ENCODE measurements around the gene AMBP. TPM values are rescaled to one million over a fixed set of nuclear protein-coding genes. Genes with fewer than 3 reads are reported as not detected.
"Not testable (repeated sequence)": the region's sequence is repeated elsewhere in the genome, so short reads cannot be mapped to it uniquely, and the experiment has no call there.

Gene AMBP
- total and polyA plus RNA-seq, 4 donors, result 3,440 to 6,678 (median 4,863) TPM

DNA sequence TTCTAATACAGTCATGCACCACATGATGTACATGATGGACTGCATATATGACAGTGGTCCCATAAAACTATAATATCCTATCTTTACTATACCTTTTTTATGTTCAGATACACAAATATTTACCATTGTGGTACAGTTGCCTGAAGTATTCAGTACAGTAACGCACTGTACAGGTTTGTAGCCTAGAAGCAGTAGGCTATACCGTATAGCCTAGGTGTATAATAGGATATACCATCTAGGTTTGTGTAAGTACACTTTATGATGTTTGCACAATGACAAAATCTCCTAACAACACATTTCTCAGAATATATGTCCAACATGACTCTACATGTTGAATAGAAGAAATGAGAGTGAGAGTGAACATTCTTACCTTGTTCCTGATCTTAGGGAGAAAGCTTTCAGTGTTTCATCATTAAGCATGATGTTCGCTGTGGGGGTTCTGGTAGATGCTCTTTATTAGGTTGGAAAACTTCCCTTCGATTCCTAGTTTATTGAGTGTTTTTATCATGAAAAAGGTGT lies 31.8 kb downstream of the AMBP start:
- no peak for DNase-seq (ENCODE audit: low spot score)
- H3K36me3 ChIP-seq (ENCODE audit: control insufficient read depth in 4 of 4, insufficient read depth in 3 of 4, low read depth in 1 of 4, low read length in 3 of 4), result peaks cover 5 to 27% (median 20%) of the 10 kb centered on the region in 4 donors
- WGBS, result 95% methylated on average over 4 of the region's 4 CpGs

DNA sequence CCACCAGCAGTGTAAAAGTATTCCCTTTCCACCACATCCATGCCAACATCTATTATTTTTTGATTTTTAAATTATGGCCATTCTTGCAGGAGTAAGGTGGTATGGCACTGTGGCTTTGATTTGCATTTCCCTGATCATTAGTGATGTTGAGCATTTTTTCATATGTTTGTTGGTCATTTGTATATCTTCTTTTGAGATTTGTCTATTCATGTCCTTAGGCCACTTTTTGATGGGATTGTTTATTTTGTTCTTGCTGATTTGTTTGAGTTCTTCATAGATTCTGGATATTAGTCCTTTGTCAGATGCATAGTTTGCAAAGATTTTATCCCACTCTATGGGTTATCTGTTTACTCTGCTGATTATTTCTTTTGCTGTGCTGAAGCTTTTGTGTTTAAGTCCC lies 34.4 kb downstream of the AMBP start:
- peaks cover 0 to 23% (median 15%) of the 10 kb centered on the region in 4 donors for H3K36me3 ChIP-seq (ENCODE audit: control insufficient read depth in 4 of 4, insufficient read depth in 3 of 4, low read depth in 1 of 4, low read length in 3 of 4)
- H3K4me3 ChIP-seq (ENCODE audit: low read depth in 1 of 3, low read length in 3 of 3); H3K4me1 ChIP-seq (ENCODE audit: control insufficient read depth in 4 of 4, insufficient read depth in 4 of 4, low read length in 3 of 4); H3K27me3 ChIP-seq (ENCODE audit: control insufficient read depth in 4 of 4, insufficient read depth in 4 of 4, low read length in 3 of 4); H3K9me3 ChIP-seq (ENCODE audit: control insufficient read depth in 4 of 4, low read length in 3 of 4); H3K27ac ChIP-seq (ENCODE audit: low read depth in 1 of 2, low read length in 2 of 2); DNase-seq (ENCODE audit: low spot score); H3K9ac ChIP-seq (ENCODE audit: low read depth in 1 of 2, low read length in 2 of 2): not testable (repeated sequence)

More for the DNA sequence above, 31.8 kb downstream of the AMBP start:
- Histone ChIP-seq H3K4me1 (ENCODE audit: control insufficient read depth in 4 of 4, insufficient read depth in 4 of 4, low read length in 3 of 4) (no peaks in the 10 kb centered on the region), H3K27ac (ENCODE audit: low read depth in 1 of 2, low read length in 2 of 2) (no peak overlapping the region), H3K27me3 (ENCODE audit: control insufficient read depth in 4 of 4, insufficient read depth in 4 of 4, low read length in 3 of 4) (no peaks in the 10 kb centered on the region), H3K9me3 (ENCODE audit: control insufficient read depth in 4 of 4, low read length in 3 of 4) (no peaks in the 10 kb centered on the region), H3K9ac (ENCODE audit: low read depth in 1 of 2, low read length in 2 of 2) (no peak overlapping the region), H3K4me3 (ENCODE audit: low read depth in 1 of 3, low read length in 3 of 3) (no peak overlapping the region)
- TF ChIP-seq EGR1 (IDR thresholded peaks at IDR 0.05; ENCODE audit: low read depth in 2 of 2) (no peak), JUND (IDR thresholded peaks at IDR 0.05) (no peak), RAD21 (IDR thresholded peaks at IDR 0.05) (no peak), HNF4G (IDR thresholded peaks at IDR 0.05) (no peak), FOXA2 (IDR thresholded peaks at IDR 0.05) (no peak), SP1 (IDR thresholded peaks at IDR 0.05) (no peak), RXRA (IDR thresholded peaks at IDR 0.05) (no peak), GABPA (IDR thresholded peaks at IDR 0.05 in 1 of 2, conservative IDR thresholded peaks at IDR 0.05 in 1 of 2) (no peak), HNF4A (conservative IDR thresholded peaks at IDR 0.05) (no peak), TAF1 (conservative IDR thresholded peaks at IDR 0.05) (no peak), NR2F2 (IDR thresholded peaks at IDR 0.05) (no peak), FOXA1 (IDR thresholded peaks at IDR 0.05) (no peak), YY1 (IDR thresholded peaks at IDR 0.05) (no peak)
- TF ChIP-seq, protein P1, sequence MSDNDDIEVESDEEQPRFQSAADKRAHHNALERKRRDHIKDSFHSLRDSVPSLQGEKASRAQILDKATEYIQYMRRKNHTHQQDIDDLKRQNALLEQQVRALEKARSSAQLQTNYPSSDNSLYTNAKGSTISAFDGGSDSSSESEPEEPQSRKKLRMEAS (IDR thresholded peaks at IDR 0.05), result no peak
- TF ChIP-seq, protein P2, sequence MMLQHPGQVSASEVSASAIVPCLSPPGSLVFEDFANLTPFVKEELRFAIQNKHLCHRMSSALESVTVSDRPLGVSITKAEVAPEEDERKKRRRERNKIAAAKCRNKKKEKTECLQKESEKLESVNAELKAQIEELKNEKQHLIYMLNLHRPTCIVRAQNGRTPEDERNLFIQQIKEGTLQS (IDR thresholded peaks at IDR 0.05), result no peak
- TF ChIP-seq, protein P3, sequence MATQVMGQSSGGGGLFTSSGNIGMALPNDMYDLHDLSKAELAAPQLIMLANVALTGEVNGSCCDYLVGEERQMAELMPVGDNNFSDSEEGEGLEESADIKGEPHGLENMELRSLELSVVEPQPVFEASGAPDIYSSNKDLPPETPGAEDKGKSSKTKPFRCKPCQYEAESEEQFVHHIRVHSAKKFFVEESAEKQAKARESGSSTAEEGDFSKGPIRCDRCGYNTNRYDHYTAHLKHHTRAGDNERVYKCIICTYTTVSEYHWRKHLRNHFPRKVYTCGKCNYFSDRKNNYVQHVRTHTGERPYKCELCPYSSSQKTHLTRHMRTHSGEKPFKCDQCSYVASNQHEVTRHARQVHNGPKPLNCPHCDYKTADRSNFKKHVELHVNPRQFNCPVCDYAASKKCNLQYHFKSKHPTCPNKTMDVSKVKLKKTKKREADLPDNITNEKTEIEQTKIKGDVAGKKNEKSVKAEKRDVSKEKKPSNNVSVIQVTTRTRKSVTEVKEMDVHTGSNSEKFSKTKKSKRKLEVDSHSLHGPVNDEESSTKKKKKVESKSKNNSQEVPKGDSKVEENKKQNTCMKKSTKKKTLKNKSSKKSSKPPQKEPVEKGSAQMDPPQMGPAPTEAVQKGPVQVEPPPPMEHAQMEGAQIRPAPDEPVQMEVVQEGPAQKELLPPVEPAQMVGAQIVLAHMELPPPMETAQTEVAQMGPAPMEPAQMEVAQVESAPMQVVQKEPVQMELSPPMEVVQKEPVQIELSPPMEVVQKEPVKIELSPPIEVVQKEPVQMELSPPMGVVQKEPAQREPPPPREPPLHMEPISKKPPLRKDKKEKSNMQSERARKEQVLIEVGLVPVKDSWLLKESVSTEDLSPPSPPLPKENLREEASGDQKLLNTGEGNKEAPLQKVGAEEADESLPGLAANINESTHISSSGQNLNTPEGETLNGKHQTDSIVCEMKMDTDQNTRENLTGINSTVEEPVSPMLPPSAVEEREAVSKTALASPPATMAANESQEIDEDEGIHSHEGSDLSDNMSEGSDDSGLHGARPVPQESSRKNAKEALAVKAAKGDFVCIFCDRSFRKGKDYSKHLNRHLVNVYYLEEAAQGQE (IDR thresholded peaks at IDR 0.05), result no peak
- TF ChIP-seq, protein P4, sequence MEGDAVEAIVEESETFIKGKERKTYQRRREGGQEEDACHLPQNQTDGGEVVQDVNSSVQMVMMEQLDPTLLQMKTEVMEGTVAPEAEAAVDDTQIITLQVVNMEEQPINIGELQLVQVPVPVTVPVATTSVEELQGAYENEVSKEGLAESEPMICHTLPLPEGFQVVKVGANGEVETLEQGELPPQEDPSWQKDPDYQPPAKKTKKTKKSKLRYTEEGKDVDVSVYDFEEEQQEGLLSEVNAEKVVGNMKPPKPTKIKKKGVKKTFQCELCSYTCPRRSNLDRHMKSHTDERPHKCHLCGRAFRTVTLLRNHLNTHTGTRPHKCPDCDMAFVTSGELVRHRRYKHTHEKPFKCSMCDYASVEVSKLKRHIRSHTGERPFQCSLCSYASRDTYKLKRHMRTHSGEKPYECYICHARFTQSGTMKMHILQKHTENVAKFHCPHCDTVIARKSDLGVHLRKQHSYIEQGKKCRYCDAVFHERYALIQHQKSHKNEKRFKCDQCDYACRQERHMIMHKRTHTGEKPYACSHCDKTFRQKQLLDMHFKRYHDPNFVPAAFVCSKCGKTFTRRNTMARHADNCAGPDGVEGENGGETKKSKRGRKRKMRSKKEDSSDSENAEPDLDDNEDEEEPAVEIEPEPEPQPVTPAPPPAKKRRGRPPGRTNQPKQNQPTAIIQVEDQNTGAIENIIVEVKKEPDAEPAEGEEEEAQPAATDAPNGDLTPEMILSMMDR (IDR thresholded peaks at IDR 0.05; ENCODE audit: low read depth, low read length, missing input control), result no peak
- TF ChIP-seq, protein P5, sequence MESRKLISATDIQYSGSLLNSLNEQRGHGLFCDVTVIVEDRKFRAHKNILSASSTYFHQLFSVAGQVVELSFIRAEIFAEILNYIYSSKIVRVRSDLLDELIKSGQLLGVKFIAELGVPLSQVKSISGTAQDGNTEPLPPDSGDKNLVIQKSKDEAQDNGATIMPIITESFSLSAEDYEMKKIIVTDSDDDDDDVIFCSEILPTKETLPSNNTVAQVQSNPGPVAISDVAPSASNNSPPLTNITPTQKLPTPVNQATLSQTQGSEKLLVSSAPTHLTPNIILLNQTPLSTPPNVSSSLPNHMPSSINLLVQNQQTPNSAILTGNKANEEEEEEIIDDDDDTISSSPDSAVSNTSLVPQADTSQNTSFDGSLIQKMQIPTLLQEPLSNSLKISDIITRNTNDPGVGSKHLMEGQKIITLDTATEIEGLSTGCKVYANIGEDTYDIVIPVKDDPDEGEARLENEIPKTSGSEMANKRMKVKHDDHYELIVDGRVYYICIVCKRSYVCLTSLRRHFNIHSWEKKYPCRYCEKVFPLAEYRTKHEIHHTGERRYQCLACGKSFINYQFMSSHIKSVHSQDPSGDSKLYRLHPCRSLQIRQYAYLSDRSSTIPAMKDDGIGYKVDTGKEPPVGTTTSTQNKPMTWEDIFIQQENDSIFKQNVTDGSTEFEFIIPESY (IDR thresholded peaks at IDR 0.05), result no peak
